Measurements from ENCODE around the gene NAT10. TPM values are rescaled to one million over a fixed set of nuclear protein-coding genes. Genes with fewer than 3 reads are reported as not detected.

NAT10 gene
- total RNA-seq, 4 donors from 2014 or later, result 19.9 to 27.2 (median 20.6) TPM

- H3K27me3 ChIP-seq, result no peaks in the 10 kb centered on the region
- TF ChIP-seq CTCF (IDR thresholded peaks at IDR 0.05) (no peak), POLR2A (IDR thresholded peaks at IDR 0.05; ENCODE audit: low read depth) (no peak), POLR2AphosphoS5 (IDR thresholded peaks at IDR 0.05) (no peak), EP300 (IDR thresholded peaks at IDR 0.05) (no peak)
- peaks cover 0 to 50% (median 25%) of the 10 kb centered on the region in 4 donors for H3K36me3 ChIP-seq
- intact Hi-C loops (cut with DNase I), result no loop called here
- H3K4me1 ChIP-seq, result peaks cover 0 to 9% (median 4%) of the 10 kb centered on the region in 4 donors
- 100% methylated on average over 6 of the region's 6 CpGs for WGBS
- no peak overlapping the region for H3K27ac ChIP-seq (replicated peaks in 1 of 4)
- H3K4me3 ChIP-seq, result no peak overlapping the region
- no peak for DNase-seq (ENCODE audit: extremely low spot score)
- no peaks in the 10 kb centered on the region for H3K9me3 ChIP-seq
Observed at GRCh38 chr11:34161361-34161760, 55.9 kb downstream of the NAT10 start.

GRCh38 chr11:34161812-34162492, 56.5 kb downstream of the NAT10 start:
- TF ChIP-seq POLR2AphosphoS5 (IDR thresholded peaks at IDR 0.05), result no peak
- TF ChIP-seq POLR2A (IDR thresholded peaks at IDR 0.05; ENCODE audit: low read depth), result no peak
- no peak for TF ChIP-seq CTCF (IDR thresholded peaks at IDR 0.05)
- no peak for TF ChIP-seq EP300 (IDR thresholded peaks at IDR 0.05)
- Histone ChIP-seq H3K27me3 (no peaks in the 10 kb centered on the region), H3K4me3 (no peak overlapping the region), H3K9me3 (no peaks in the 10 kb centered on the region), H3K36me3 (peaks cover 0 to 52% (median 26%) of the 10 kb centered on the region in 4 donors), H3K27ac (replicated peaks in 1 of 4) (no peak overlapping the region), H3K4me1 (peaks cover 0 to 9% (median 4%) of the 10 kb centered on the region in 4 donors)
- DNase-seq (ENCODE audit: extremely low spot score), result no peak
- WGBS, result 95% methylated on average over 9 of the region's 18 CpGs
- intact Hi-C loops (cut with DNase I), result no loop called here

GRCh38 chr11:34162493-34162820, 57.0 kb downstream of the NAT10 start:
- 90% methylated on average over 17 of the region's 17 CpGs for whole genome bisulfite sequencing

GRCh38 chr11:34162856-34163255, 57.4 kb downstream of the NAT10 start:
- Histone ChIP-seq H3K4me1 (no peaks in the 10 kb centered on the region), H3K4me3 (no peak overlapping the region), H3K27me3 (no peaks in the 10 kb centered on the region), H3K9me3 (no peaks in the 10 kb centered on the region), H3K27ac (replicated peaks in 1 of 4) (no peak overlapping the region), H3K36me3 (peaks cover 0 to 54% (median 29%) of the 10 kb centered on the region in 4 donors)
- 97% methylated on average over 7 of the region's 7 CpGs for WGBS
- TF ChIP-seq POLR2AphosphoS5 (IDR thresholded peaks at IDR 0.05) (no peak), CTCF (IDR thresholded peaks at IDR 0.05) (no peak), POLR2A (IDR thresholded peaks at IDR 0.05; ENCODE audit: low read depth) (no peak), EP300 (IDR thresholded peaks at IDR 0.05) (no peak)
- intact Hi-C loops (cut with DNase I), result no loop called here
- no peak for DNase-seq (ENCODE audit: extremely low spot score)

More at GRCh38 chr11:34162493-34162820, 57.0 kb downstream of the NAT10 start:
- Histone ChIP-seq H3K27me3 (no peaks in the 10 kb centered on the region), H3K9me3 (no peaks in the 10 kb centered on the region), H3K4me3 (no peak overlapping the region), H3K27ac (replicated peaks in 1 of 4) (no peak overlapping the region), H3K4me1 (peaks cover 0 to 4% (median 1%) of the 10 kb centered on the region in 4 donors), H3K36me3 (peaks cover 0 to 57% (median 29%) of the 10 kb centered on the region in 4 donors)
- intact Hi-C loops (cut with DNase I), result no loop called here
- DNase-seq (ENCODE audit: extremely low spot score), result no peak
- TF ChIP-seq POLR2AphosphoS5 (IDR thresholded peaks at IDR 0.05) (no peak), EP300 (IDR thresholded peaks at IDR 0.05) (no peak), CTCF (IDR thresholded peaks at IDR 0.05) (no peak), POLR2A (IDR thresholded peaks at IDR 0.05; ENCODE audit: low read depth) (no peak)

GRCh38 chr11:34165121-34165520, 59.7 kb downstream of the NAT10 start:
- intact Hi-C loops (cut with DNase I), result no loop called here
- no peaks in the 10 kb centered on the region for H3K27me3 ChIP-seq
- H3K9me3 ChIP-seq, result no peaks in the 10 kb centered on the region
- H3K4me1 ChIP-seq, result no peaks in the 10 kb centered on the region
- H3K4me3 ChIP-seq, result no peak overlapping the region
- H3K36me3 ChIP-seq, result peaks cover 0 to 39% (median 24%) of the 10 kb centered on the region in 4 donors
- no peak overlapping the region for H3K27ac ChIP-seq (replicated peaks in 1 of 4)
- TF ChIP-seq CTCF (IDR thresholded peaks at IDR 0.05) (no peak), EP300 (IDR thresholded peaks at IDR 0.05) (no peak), POLR2AphosphoS5 (IDR thresholded peaks at IDR 0.05) (no peak), POLR2A (IDR thresholded peaks at IDR 0.05; ENCODE audit: low read depth) (no peak)
- 86% methylated on average over 5 of the region's 13 CpGs for WGBS
- no peak for DNase-seq (ENCODE audit: extremely low spot score)

All from esophagus muscularis mucosa (tissue), 4 donors.